GM12878 (cell line): ENCODE data around the gene HOXD10. TPM values are rescaled to one million over a fixed set of nuclear protein-coding genes. Genes with fewer than 3 reads are reported as not detected.

Experiments
- ATAC-seq: fragments of 200-7000 bp; cut with Tn5 transposase; 3 replicates; pipeline ENCODE4 v1.9.1; 2020; ENCODE audit warnings: mild to moderate bottlenecking, moderate library complexity
- BruUV-seq: library from RNA; stranded (reverse); fragments of 400-500 nt; replicated peaks from 2 replicates; lab custom pipeline; 2021; lab: Mats Ljungman, UMichigan
- CTCF ChIA-PET: fragments of 300-600 bp; sonication (Branson Sonifier 250); formaldehyde crosslinking; extraction: SDS; loops from one replicate; lab custom pipeline; 2021; ENCODE audit warnings: inconsistent platforms; lab: Yijun Ruan, JAX
- POLR2A ChIA-PET: fragments of 350-600 bp; formaldehyde crosslinking; extraction: SDS; loops from one replicate; lab custom pipeline; 2021; ENCODE audit warnings: inconsistent platforms; lab: Charles Lee
- RAD21 ChIA-PET: fragments of 300-600 bp; sonication (Branson Sonifier 250); formaldehyde crosslinking; loops from one replicate; lab custom pipeline; 2023; ENCODE audit warnings: antibody characterized with exemption; ENCODE audit not compliant: unreplicated experiment; lab: Charles Lee
- SMC1A ChIA-PET: fragments of 300-600 bp; sonication (Branson Sonifier 250); formaldehyde crosslinking; loops from one replicate; lab custom pipeline; 2023; ENCODE audit not compliant: unreplicated experiment, uncharacterized antibody; lab: Charles Lee
- DNase-seq: peaks from one replicate; pipeline ENCODE4 v3.0.0-alpha.2; 2011; ENCODE audit warnings: low read depth, low spot score
- FAIRE-seq: peaks from 3 replicates; lab custom pipeline; 2011; peaks lifted over from hg19 to GRCh38; lab: Jason Lieb, UNC
- H2AFZ ChIP-seq: 2 replicates; pipeline ENCODE4 v1.6.0; 2011; ENCODE audit warnings: low read depth, low read length, control low read depth; ENCODE audit not compliant: control insufficient read depth
- H3K27ac ChIP-seq: 2 replicates; pipeline ENCODE4 v1.5.1; 2011; ENCODE audit warnings: control low read depth; ENCODE audit not compliant: control insufficient read depth, insufficient read depth
- H3K27me3 ChIP-seq, 2 experiments: replicated peaks in 1 of 2; 2 replicates each; pipeline versions ENCODE4 v1.6.0 to v1.6.1; 2011; ENCODE audit warnings: low read length in 1 of 2; ENCODE audit not compliant: control insufficient read depth in 2 of 2, insufficient read depth in 2 of 2
- H3K36me3 ChIP-seq, 2 experiments: 2 replicates each; pipeline ENCODE4 v1.5.1; 2011; ENCODE audit warnings: low read length in 1 of 2; ENCODE audit not compliant: control insufficient read depth in 2 of 2, insufficient read depth in 2 of 2
- H3K4me1 ChIP-seq: 2 replicates; pipeline ENCODE4 v1.6.1; 2011; ENCODE audit warnings: mild to moderate bottlenecking, low read length, moderate library complexity, mixed read lengths; ENCODE audit not compliant: control insufficient read depth, insufficient read depth
- H3K4me2 ChIP-seq: 2 replicates; pipeline ENCODE4 v1.6.0; 2011; ENCODE audit warnings: control low read depth; ENCODE audit not compliant: control insufficient read depth, insufficient read depth
- H3K4me3 ChIP-seq: fragments of 200-600 bp; sonication (generic); 2 replicates; pipeline ENCODE4 v1.5.1; 2016
- H3K79me2 ChIP-seq: 2 replicates; pipeline ENCODE4 v1.6.0; 2011; ENCODE audit warnings: low read length; ENCODE audit not compliant: control insufficient read depth, insufficient read depth
- H3K9ac ChIP-seq: 2 replicates; pipeline ENCODE4 v1.8.0; 2011; ENCODE audit warnings: low read length, control low read depth, mixed read lengths; ENCODE audit not compliant: control insufficient read depth, insufficient read depth
- H3K9me3 ChIP-seq: replicated peaks from 3 replicates; pipeline ENCODE4 v1.5.1; 2011; ENCODE audit warnings: mild to moderate bottlenecking, low read length; ENCODE audit not compliant: control insufficient read depth, insufficient read depth
- H4K20me1 ChIP-seq: 2 replicates; pipeline ENCODE4 v1.6.0; 2011; ENCODE audit not compliant: control insufficient read depth, insufficient read depth
- ASH2L ChIP-seq: fragments of 300-600, 200-600 bp; sonication (generic); IDR thresholded peaks from 2 replicates; pipeline ENCODE4 v1.6.1; 2017; ENCODE audit warnings: low read depth, mild to moderate bottlenecking, borderline replicate concordance
- CHD4 ChIP-seq: fragments of 200-600 bp; sonication (generic); IDR thresholded peaks from 2 replicates; pipeline ENCODE4 v1.6.1; 2016; ENCODE audit warnings: mild to moderate bottlenecking
- FOXK2 ChIP-seq: fragments of 450-650 bp; IDR thresholded peaks from 2 replicates; pipeline ENCODE4 v1.6.1; 2017; ENCODE audit warnings: mild to moderate bottlenecking, moderate library complexity
- HDAC2 ChIP-seq: fragments of 200-600 bp; sonication (generic); IDR thresholded peaks from 2 replicates; pipeline ENCODE4 v1.6.1; 2017
- IKZF1 ChIP-seq: fragments of 450-650 bp; conservative IDR thresholded peaks from 2 replicates; pipeline ENCODE4 v1.6.1; 2017; ENCODE audit warnings: antibody characterized with exemption, mild to moderate bottlenecking
- IRF5 ChIP-seq: fragments of 450-650 bp; IDR thresholded peaks from 2 replicates; pipeline ENCODE4 v1.6.1; 2017; ENCODE audit warnings: borderline replicate concordance
- NFIC ChIP-seq: IDR thresholded peaks from 2 replicates; pipeline ENCODE4 v1.6.1; 2012; ENCODE audit warnings: low read depth, mild to moderate bottlenecking, inconsistent platforms, low read length, moderate library complexity
- POU2F2 ChIP-seq: IDR thresholded peaks from 3 replicates; pipeline ENCODE4 v1.6.1; 2011; ENCODE audit warnings: low read depth, mild to moderate bottlenecking, low read length, borderline replicate concordance
- SIN3A ChIP-seq: IDR thresholded peaks from 2 replicates; pipeline ENCODE4 v1.6.1; 2012; ENCODE audit warnings: low read depth, low read length, improper control_type of control experiment
- USF1 ChIP-seq: IDR thresholded peaks from 2 replicates; pipeline ENCODE4 v1.6.1; 2011; ENCODE audit warnings: borderline replicate concordance, low read depth, mild to moderate bottlenecking, moderate library complexity, mixed read lengths, low read length; ENCODE audit not compliant: insufficient read depth; ENCODE audit errors: extremely low read length
- YBX1 ChIP-seq: fragments of 450-650 bp; IDR thresholded peaks from 2 replicates; pipeline ENCODE4 v1.6.1; 2016; ENCODE audit warnings: antibody characterized with exemption
- ZBED1 ChIP-seq: IDR thresholded peaks from 2 replicates; pipeline ENCODE4 v1.6.1; 2016; ENCODE audit warnings: borderline replicate concordance
- WGBS: methylation state at CpG from one replicate; pipeline ENCODE4 v1.1.6; 2016; ENCODE audit warnings: low lambda C conversion rate; ENCODE audit not compliant: insufficient replicate concordance, insufficient coverage; ENCODE audit errors: missing lambda C conversion rate; 5-methylcytosine and 5-hydroxymethylcytosine counted together
- in situ Hi-C: fragments of 300-500 bp; cut with MboI; formaldehyde crosslinking; loops from 9 replicates; pipeline ENCODE4 v1.14.3; 2018; ENCODE audit warnings: mixed read lengths
- intact Hi-C: fragments of 100-400 bp; cut with micrococcal nuclease; formaldehyde crosslinking; loops from one replicate; pipeline ENCODE4 v1.14.2; 2022; ENCODE audit not compliant: unreplicated experiment
- polyA plus RNA-seq, 11 experiments: library from polyadenylated mRNA; depleted of rRNA in 4 of 11; unstranded in 6 of 11; stranded (reverse) in 5 of 11; fragments of >200 nt; fragmentation: Nextera tagmentation in 4 of 11; fragmentation: Illumina TruSeq in 1 of 11; extraction: Ambion mirVana in 4 of 11; extraction: Trizol in 1 of 11; gene quantifications; 1 replicate in 1 of 11; 2 replicates in 10 of 11; pipeline versions ENCODE4 v1.2.1 to v1.2.3, GENCODE V29; 2011 to 2016; ENCODE audit warnings: inconsistent platforms in 2 of 11, missing spikeins in 2 of 11, low read depth in 1 of 11
- total RNA-seq, 4 experiments: library from RNA; depleted of rRNA in 3 of 4; stranded (reverse); fragments of >200 nt in 3 of 4; fragmentation: Illumina TruSeq in 1 of 4; extraction: Trizol in 1 of 4; gene quantifications; 2 replicates each; pipeline versions ENCODE4 v1.2.1 to v1.2.3, GENCODE V29; 2013 to 2021

Gene HOXD10
- total and polyA plus RNA-seq, 10 of the 15 experiments (the other 5 are each of a cell fraction or from before 2014, with no cell fraction given), result not detected

DNA sequence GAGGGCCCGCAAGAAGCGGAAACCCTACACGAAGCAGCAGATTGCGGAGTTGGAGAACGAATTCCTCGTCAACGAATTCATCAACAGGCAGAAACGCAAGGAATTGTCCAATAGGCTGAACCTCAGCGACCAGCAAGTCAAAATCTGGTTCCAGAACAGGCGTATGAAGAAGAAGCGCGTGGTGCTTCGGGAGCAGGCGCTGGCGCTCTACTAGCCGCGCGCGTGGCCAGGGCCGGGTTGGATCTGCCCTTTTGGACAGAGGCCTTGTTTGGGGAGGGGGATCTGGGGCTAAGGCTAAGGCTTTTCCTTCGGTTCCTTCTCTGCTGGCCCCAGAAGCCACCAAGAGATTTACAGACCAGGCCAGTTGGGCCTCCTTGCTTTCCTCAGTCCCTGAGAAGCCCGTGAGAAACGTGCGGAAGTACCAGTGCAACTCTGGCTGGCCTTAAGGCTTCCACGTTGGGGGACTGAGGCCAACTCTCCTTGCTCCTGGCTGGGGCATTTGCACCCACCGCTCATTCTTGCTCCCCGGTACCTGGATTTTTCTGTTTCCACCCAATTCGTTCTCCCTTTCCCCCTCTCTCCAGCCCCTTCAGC, 15.9 kb upstream of the HOXD10 start:
- CTCF ChIA-PET, result interaction anchor here (0.9 kb wide), 1 partner anchor 849 kb away, joined by 3 read pairs; no protein-coding TSS in a partner anchor
- peaks cover 17 to 45% of the 10 kb centered on the region in 2 experiments for H3K27me3 ChIP-seq
- H3K9ac ChIP-seq, result no peak overlapping the region
- SMC1A ChIA-PET, result no interaction called here
- H3K4me2 ChIP-seq, result no peak overlapping the region
- ATAC-seq, result no peak
- peaks cover 3% of the 10 kb centered on the region; the same call in 1 of the 2 replicates for H3K4me1 ChIP-seq
- no peak overlapping the region for H3K27ac ChIP-seq
- no peaks in the 10 kb centered on the region; the same call in 2 of the 3 replicates for H3K9me3 ChIP-seq
- RAD21 ChIA-PET, result no interaction called here
- TF ChIP-seq IKZF1 (no peak), USF1 (no peak), POU2F2 (no peak), YBX1 (no peak), FOXK2 (no peak), CHD4 (no peak), SIN3A (no peak), IRF5 (no peak), ASH2L (no peak), NFIC (no peak), ZBED1 (no peak), HDAC2 (no peak)
- POLR2A ChIA-PET, result no interaction called here
- DNase-seq, result no peak
- no peak for FAIRE-seq
- H3K36me3 ChIP-seq, result no peaks in the 10 kb centered on the region
- H3K4me3 ChIP-seq, result no peak overlapping the region
- no TSS peak for BruUV-seq
- H3K79me2 ChIP-seq, result no peaks in the 10 kb centered on the region
- in situ Hi-C loops, result no loop called here
- intact Hi-C loops, result no loop called here
- 47% methylated on average over 28 of the region's 28 CpGs for WGBS
- H2AFZ ChIP-seq, result no peak overlapping the region
- H4K20me1 ChIP-seq, result no peaks in the 10 kb centered on the region
